GM06990 (cell line): ENCODE results near the gene UTS2.

Experiments
- DNase-seq: peaks from one replicate; pipeline ENCODE4 v3.0.0-alpha.2; 2011; ENCODE audit not compliant: insufficient read length; ENCODE audit errors: extremely low read depth
- H3K27me3 ChIP-seq: replicated peaks from 2 replicates; pipeline ENCODE4 v1.6.0; 2011; ENCODE audit warnings: low read length; ENCODE audit not compliant: control insufficient read depth, insufficient read depth
- H3K36me3 ChIP-seq: 2 replicates; pipeline ENCODE4 v1.5.1; 2011; ENCODE audit warnings: low read length; ENCODE audit not compliant: control insufficient read depth, insufficient read depth
- H3K4me3 ChIP-seq: replicated peaks from 2 replicates; pipeline ENCODE4 v1.5.1; 2011; ENCODE audit warnings: low read depth, mild to moderate bottlenecking, control low read depth, low read length
- CTCF ChIP-seq: IDR thresholded peaks from 2 replicates; pipeline ENCODE4 v1.5.1; 2011; ENCODE audit warnings: low read length, control low read depth, mild to moderate bottlenecking, inconsistent platforms; ENCODE audit not compliant: insufficient read depth, poor library complexity, severe bottlenecking

The UTS2 gene

GRCh38 chr1:7853684-7854026 lies 790 bp upstream of the UTS2 start:
- Histone ChIP-seq H3K36me3 (no peaks in the 10 kb centered on the region), H3K4me3 (no peak overlapping the region), H3K27me3 (no peaks in the 10 kb centered on the region)
- no peak for DNase-seq
- TF ChIP-seq CTCF = no peak

- H3K4me3 ChIP-seq = no peak overlapping the region
- no peak for TF ChIP-seq CTCF
- H3K36me3 ChIP-seq = no peaks in the 10 kb centered on the region
- no peaks in the 10 kb centered on the region for H3K27me3 ChIP-seq
- DNase-seq = no peak
These were observed 2.1 kb downstream of the UTS2 start for GRCh38 chr1:7850786-7851185.

GRCh38 chr1:7847599-7847998 lies 5.3 kb downstream of the UTS2 start:
- Histone ChIP-seq H3K4me3 (no peak overlapping the region), H3K36me3 (no peaks in the 10 kb centered on the region), H3K27me3 (no peaks in the 10 kb centered on the region)
- no peak for TF ChIP-seq CTCF
- no peak for DNase-seq

GRCh38 chr1:7846656-7847055 lies 6.2 kb downstream of the UTS2 start:
- H3K36me3 ChIP-seq = no peaks in the 10 kb centered on the region
- H3K4me3 ChIP-seq = no peak overlapping the region
- no peak for DNase-seq
- no peaks in the 10 kb centered on the region for H3K27me3 ChIP-seq
- no peak for TF ChIP-seq CTCF

GRCh38 chr1:7845761-7846160 lies 7.1 kb downstream of the UTS2 start:
- no peak for DNase-seq
- Histone ChIP-seq H3K27me3 (no peaks in the 10 kb centered on the region), H3K4me3 (no peak overlapping the region), H3K36me3 (no peaks in the 10 kb centered on the region)
- no peak for TF ChIP-seq CTCF

- DNase-seq = peak; percentile 13
- Histone ChIP-seq H3K4me3 (no peak overlapping the region), H3K36me3 (no peaks in the 10 kb centered on the region), H3K27me3 (no peaks in the 10 kb centered on the region)
- no peak for TF ChIP-seq CTCF
These were observed 10.3 kb downstream of the UTS2 start for GRCh38 chr1:7842517-7842916.
